H9 (cell line): ENCODE results near the gene CUBN. TPM values are rescaled to one million over a fixed set of nuclear protein-coding genes. Genes with fewer than 3 reads are reported as not detected.

Experiments used
- DNase-seq: peaks from one replicate; pipeline ENCODE4 v3.0.0-alpha.2; 2017
- H2AFZ ChIP-seq: one replicate; pipeline ENCODE4 v1.6.1; 2013; ENCODE audit warnings: mild to moderate bottlenecking, low read length, control low read depth, moderate library complexity
- H2AK5ac ChIP-seq: 2 replicates; pipeline ENCODE4 v1.6.1; 2013; ENCODE audit warnings: low read length, control low read depth, mixed read lengths; ENCODE audit not compliant: insufficient read length
- H2BK120ac ChIP-seq: one replicate; pipeline ENCODE4 v1.6.1; 2013; ENCODE audit warnings: low read depth, mild to moderate bottlenecking, low read length, control low read depth, inconsistent platforms; ENCODE audit not compliant: poor library complexity, severe bottlenecking
- H2BK12ac ChIP-seq: 2 replicates; pipeline ENCODE4 v1.6.1; 2013; ENCODE audit warnings: low read length, control low read depth, mixed read lengths, low read depth; ENCODE audit not compliant: insufficient read length
- H2BK15ac ChIP-seq: 2 replicates; pipeline ENCODE4 v1.6.1; 2013; ENCODE audit warnings: low read depth, low read length, control low read depth
- H2BK20ac ChIP-seq: one replicate; pipeline ENCODE4 v1.6.1; 2013; ENCODE audit warnings: low read depth, mild to moderate bottlenecking, low read length, control low read depth, inconsistent platforms; ENCODE audit not compliant: poor library complexity, severe bottlenecking
- H2BK5ac ChIP-seq: 2 replicates; pipeline ENCODE4 v1.6.1; 2013; ENCODE audit warnings: low read length, control low read depth, mixed read lengths; ENCODE audit not compliant: insufficient read length
- H3K14ac ChIP-seq: 2 replicates; pipeline ENCODE4 v1.6.1; 2013; ENCODE audit warnings: low read length, control low read depth; ENCODE audit not compliant: insufficient read depth
- H3K18ac ChIP-seq: 2 replicates; pipeline ENCODE4 v1.6.1; 2013; ENCODE audit warnings: low read depth, mild to moderate bottlenecking, mixed read lengths, low read length, control low read depth; ENCODE audit not compliant: insufficient read length
- H3K23ac ChIP-seq: 2 replicates; pipeline ENCODE4 v1.6.1; 2013; ENCODE audit warnings: low read length, control low read depth, mixed read lengths, low read depth; ENCODE audit not compliant: insufficient read length
- H3K23me2 ChIP-seq: 2 replicates; pipeline ENCODE4 v1.6.1; 2013; ENCODE audit warnings: low read depth, mild to moderate bottlenecking, mixed read lengths, low read length, control low read depth; ENCODE audit not compliant: insufficient read length, poor library complexity, severe bottlenecking
- H3K27ac ChIP-seq: 2 replicates; pipeline ENCODE4 v1.5.1; 2013; ENCODE audit warnings: low read length, control low read depth, mixed read lengths, low read depth; ENCODE audit not compliant: insufficient read length
- H3K27me3 ChIP-seq: 2 replicates; pipeline ENCODE4 v1.6.1; 2013; ENCODE audit warnings: low read length, control low read depth, inconsistent platforms; ENCODE audit not compliant: insufficient read depth
- H3K4ac ChIP-seq: 2 replicates; pipeline ENCODE4 v1.6.1; 2013; ENCODE audit warnings: low read depth, mild to moderate bottlenecking, control low read depth, inconsistent platforms, low read length, moderate library complexity
- H3K4me1 ChIP-seq: 2 replicates; pipeline ENCODE4 v1.6.1; 2013; ENCODE audit warnings: low read length, control low read depth, inconsistent platforms; ENCODE audit not compliant: insufficient read depth
- H3K4me2 ChIP-seq: 2 replicates; pipeline ENCODE4 v1.6.1; 2013; ENCODE audit warnings: low read length, control low read depth, mixed read lengths; ENCODE audit not compliant: insufficient read length, insufficient read depth
- H3K56ac ChIP-seq: 2 replicates; pipeline ENCODE4 v1.6.1; 2013; ENCODE audit warnings: low read depth, mild to moderate bottlenecking, mixed read lengths, low read length, control low read depth; ENCODE audit not compliant: insufficient read length
- H3K79me1 ChIP-seq: 2 replicates; pipeline ENCODE4 v1.6.1; 2013; ENCODE audit warnings: low read depth, mild to moderate bottlenecking, moderate library complexity, low read length, control low read depth, inconsistent platforms; ENCODE audit not compliant: insufficient read depth, poor library complexity, severe bottlenecking
- H3K79me2 ChIP-seq: 2 replicates; pipeline ENCODE4 v1.6.1; 2013; ENCODE audit warnings: low read length, control low read depth, inconsistent platforms; ENCODE audit not compliant: insufficient read depth
- H3K9ac ChIP-seq: 2 replicates; pipeline ENCODE4 v1.6.1; 2013; ENCODE audit warnings: low read length, control low read depth, mixed read lengths; ENCODE audit not compliant: insufficient read length; ENCODE audit errors: extremely low read depth
- H3K9me3 ChIP-seq: one replicate; pipeline ENCODE4 v1.6.1; 2013; ENCODE audit warnings: low read depth, low read length, inconsistent platforms; ENCODE audit not compliant: control insufficient read depth
- H3T11ph ChIP-seq: one replicate; pipeline ENCODE4 v1.6.1; 2013; ENCODE audit warnings: mild to moderate bottlenecking, low read length, control low read depth, inconsistent platforms
- H4K20me1 ChIP-seq: one replicate; pipeline ENCODE4 v1.6.1; 2013; ENCODE audit not compliant: control insufficient read depth, insufficient read length, insufficient read depth
- H4K5ac ChIP-seq: 2 replicates; pipeline ENCODE4 v1.6.1; 2013; ENCODE audit warnings: low read depth, mild to moderate bottlenecking, mixed read lengths, low read length, control low read depth; ENCODE audit not compliant: insufficient read length
- H4K8ac ChIP-seq: replicated peaks from 2 replicates; pipeline ENCODE4 v1.6.1; 2013; ENCODE audit warnings: low read length, control low read depth, mixed read lengths, low read depth; ENCODE audit not compliant: insufficient read length
- H4K91ac ChIP-seq: 2 replicates; pipeline ENCODE4 v1.6.1; 2013; ENCODE audit warnings: low read depth, mild to moderate bottlenecking, moderate library complexity, mixed read lengths, low read length, control low read depth; ENCODE audit not compliant: insufficient read length
- H3K27ac Mint-ChIP-seq, 3 experiments: 2 replicates in 2 of 3; 3 replicates in 1 of 3; pipeline ENCODE4 v1.8.0; 2020 to 2021; ENCODE audit warnings: mixed read lengths in 3 of 3, mild to moderate bottlenecking in 1 of 3, moderate library complexity in 1 of 3
- H3K27me3 Mint-ChIP-seq: 2 replicates; pipeline ENCODE4 v1.8.0; 2021; ENCODE audit warnings: low read depth, mild to moderate bottlenecking, moderate library complexity, mixed read lengths
- H3K36me3 Mint-ChIP-seq, 3 experiments: 2 replicates in 2 of 3; 3 replicates in 1 of 3; pipeline ENCODE4 v1.8.0; 2020 to 2021; ENCODE audit warnings: low read depth in 3 of 3, mixed read lengths in 3 of 3; ENCODE audit not compliant: insufficient read depth in 1 of 3
- H3K4me1 Mint-ChIP-seq, 2 experiments: 2 replicates each; pipeline ENCODE4 v1.8.0; 2020; ENCODE audit warnings: mixed read lengths in 2 of 2
- H3K4me3 Mint-ChIP-seq, 2 experiments: 2 replicates in 1 of 2; 3 replicates in 1 of 2; pipeline ENCODE4 v1.8.0; 2020 to 2021; ENCODE audit warnings: mild to moderate bottlenecking in 2 of 2, mixed read lengths in 2 of 2, moderate library complexity in 1 of 2
- H3K9me3 Mint-ChIP-seq, 2 experiments: 2 replicates in 1 of 2; 3 replicates in 1 of 2; pipeline ENCODE4 v1.8.0; 2020; ENCODE audit warnings: mild to moderate bottlenecking in 2 of 2, mixed read lengths in 2 of 2, moderate library complexity in 1 of 2
- WGBS: extraction: QIAGEN DNeasy Blood & Tissue Kit; methylation state at CpG from one replicate; pipeline ENCODE4 v1.1.7; 2013; ENCODE audit warnings: missing lambda C conversion rate, low lambda C conversion rate, mixed read lengths; ENCODE audit not compliant: insufficient read length; ENCODE audit errors: extremely low coverage; 5-methylcytosine and 5-hydroxymethylcytosine counted together
- total RNA-seq: library from RNA; stranded (reverse); gene quantifications from 2 replicates; pipeline ENCODE4 v1.2.1, GENCODE V29; 2021
- TF ChIP-seq, protein P1 (sequence below): fragments of 200-600 bp; sonication (generic); conservative IDR thresholded peaks from 3 replicates; pipeline ENCODE4 v1.8.0; 2021; ENCODE audit warnings: antibody characterized with exemption, mild to moderate bottlenecking

CUBN gene
- total RNA-seq, 1 experiment from 2014 or later: 0.26 TPM

- Histone ChIP-seq H3K14ac (no peak overlapping the region), H3K27ac (no peak overlapping the region), H2AK5ac (no peak overlapping the region), H4K20me1 (no peaks in the 10 kb centered on the region), H2AFZ (no peak overlapping the region), H3K9me3 (no peaks in the 10 kb centered on the region), H3K27me3 (no peaks in the 10 kb centered on the region), H3K18ac (no peak overlapping the region), H3K56ac (no peak overlapping the region), H3K79me2 (no peaks in the 10 kb centered on the region), H2BK5ac (no peak overlapping the region), H3K4ac (no peak overlapping the region), H2BK20ac (no peak overlapping the region), H3K4me2 (no peak overlapping the region), H3K23ac (no peak overlapping the region), H3K9ac (no peak overlapping the region), H3T11ph (no peak overlapping the region), H4K5ac (no peak overlapping the region), H4K8ac (no peak overlapping the region), H2BK120ac (no peak overlapping the region), H2BK15ac (no peak overlapping the region), H2BK12ac (no peak overlapping the region), H3K4me1 (no peaks in the 10 kb centered on the region; the same call in 1 of the 2 replicates), H4K91ac (no peak overlapping the region), H3K23me2 (no peaks in the 10 kb centered on the region), H3K79me1 (no peaks in the 10 kb centered on the region)
- Mint-ChIP-seq H3K27me3 (no peaks in the 10 kb centered on the region), H3K27ac (no peak overlapping the region), H3K36me3 (no peaks in the 10 kb centered on the region), H3K4me3 (no peak overlapping the region), H3K9me3 (no peaks in the 10 kb centered on the region), H3K4me1 (peaks cover 14 to 16% of the 10 kb centered on the region in 2 experiments)
- no peak for DNase-seq
- no CpG with 5 or more reads among the region's 3 CpGs for WGBS
- TF ChIP-seq, protein P1, sequence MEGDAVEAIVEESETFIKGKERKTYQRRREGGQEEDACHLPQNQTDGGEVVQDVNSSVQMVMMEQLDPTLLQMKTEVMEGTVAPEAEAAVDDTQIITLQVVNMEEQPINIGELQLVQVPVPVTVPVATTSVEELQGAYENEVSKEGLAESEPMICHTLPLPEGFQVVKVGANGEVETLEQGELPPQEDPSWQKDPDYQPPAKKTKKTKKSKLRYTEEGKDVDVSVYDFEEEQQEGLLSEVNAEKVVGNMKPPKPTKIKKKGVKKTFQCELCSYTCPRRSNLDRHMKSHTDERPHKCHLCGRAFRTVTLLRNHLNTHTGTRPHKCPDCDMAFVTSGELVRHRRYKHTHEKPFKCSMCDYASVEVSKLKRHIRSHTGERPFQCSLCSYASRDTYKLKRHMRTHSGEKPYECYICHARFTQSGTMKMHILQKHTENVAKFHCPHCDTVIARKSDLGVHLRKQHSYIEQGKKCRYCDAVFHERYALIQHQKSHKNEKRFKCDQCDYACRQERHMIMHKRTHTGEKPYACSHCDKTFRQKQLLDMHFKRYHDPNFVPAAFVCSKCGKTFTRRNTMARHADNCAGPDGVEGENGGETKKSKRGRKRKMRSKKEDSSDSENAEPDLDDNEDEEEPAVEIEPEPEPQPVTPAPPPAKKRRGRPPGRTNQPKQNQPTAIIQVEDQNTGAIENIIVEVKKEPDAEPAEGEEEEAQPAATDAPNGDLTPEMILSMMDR: no peak
Measured at GRCh38 chr10:17119845-17120244, 9.8 kb downstream of the CUBN start.
